Small intestine (tissue), 7 donors: ENCODE data around the gene CARNS1. TPM values are rescaled to one million over a fixed set of nuclear protein-coding genes. Genes with fewer than 3 reads are reported as not detected.
"Not testable (repeated sequence)": the region's sequence is repeated elsewhere in the genome, so short reads cannot be mapped to it uniquely, and the experiment has no call there.

Source experiments
- DNase-seq, 2 donors: peaks; one replicate each; pipeline versions ENCODE4 v3.0.0 to v3.0.0-alpha.2; 2013
- FAIRE-seq: peaks from 2 replicates; lab custom pipeline; 2012; peaks lifted over from hg19 to GRCh38; lab: Jason Lieb, UNC
- H3K27ac ChIP-seq, 3 donors: one replicate each; pipeline ENCODE4 v1.5.1; 2013; ENCODE audit warnings: low read length in 2 of 3, mild to moderate bottlenecking in 2 of 3, control low read depth in 1 of 3, inconsistent platforms in 1 of 3, low read depth in 1 of 3, moderate library complexity in 1 of 3
- H3K27me3 ChIP-seq, 3 donors: one replicate each; pipeline ENCODE4 v1.6.1; 2013; ENCODE audit warnings: low read length in 3 of 3, inconsistent platforms in 1 of 3; ENCODE audit not compliant: control insufficient read depth in 3 of 3, insufficient read depth in 3 of 3
- H3K36me3 ChIP-seq, 3 donors: one replicate each; pipeline ENCODE4 v1.6.1; 2013; ENCODE audit warnings: low read length in 3 of 3, inconsistent platforms in 1 of 3, low read depth in 1 of 3, mild to moderate bottlenecking in 1 of 3, moderate library complexity in 1 of 3; ENCODE audit not compliant: control insufficient read depth in 3 of 3, insufficient read depth in 2 of 3
- H3K4me1 ChIP-seq, 3 donors: one replicate each; pipeline ENCODE4 v1.6.1; 2013; ENCODE audit warnings: low read length in 2 of 3, inconsistent platforms in 1 of 3, low read depth in 1 of 3, mild to moderate bottlenecking in 1 of 3, moderate library complexity in 1 of 3; ENCODE audit not compliant: control insufficient read depth in 3 of 3, insufficient read depth in 2 of 3
- H3K4me3 ChIP-seq, 3 donors: one replicate each; pipeline ENCODE4 v1.5.1; 2013; ENCODE audit warnings: low read length in 3 of 3, control low read depth in 1 of 3, inconsistent platforms in 1 of 3, low read depth in 1 of 3, mild to moderate bottlenecking in 1 of 3, moderate library complexity in 1 of 3
- H3K9me3 ChIP-seq, 2 donors: one replicate each; pipeline ENCODE4 v1.6.1; 2013; ENCODE audit warnings: low read depth in 1 of 2, low read length in 1 of 2; ENCODE audit not compliant: control insufficient read depth in 2 of 2, insufficient read depth in 1 of 2
- WGBS, 3 donors: extraction: QIAGEN DNeasy Blood & Tissue Kit; methylation state at CpG; one replicate each; pipeline ENCODE4 v1.1.7; 2013; 5-methylcytosine and 5-hydroxymethylcytosine counted together
- polyA plus RNA-seq, 4 donors: library from polyadenylated mRNA; stranded (reverse) in 3 of 4; unstranded in 1 of 4; fragments of 200-250 nt in 3 of 4; fragments of 120-200 nt in 1 of 4; gene quantifications; one replicate each; pipeline versions ENCODE4 v1.2.1 to v1.2.3, GENCODE V29; 2013
- donor health status: healthy with polysubstance abuse.
- donor health status: control.
- donor health status: control.
- donor health status: Bipolar disorder and iron deficiency.
- donor health status: healthy.

CARNS1 gene
- polyA plus RNA-seq, 4 donors, result 0.40 to 0.84 TPM; not detected in 2

DNA sequence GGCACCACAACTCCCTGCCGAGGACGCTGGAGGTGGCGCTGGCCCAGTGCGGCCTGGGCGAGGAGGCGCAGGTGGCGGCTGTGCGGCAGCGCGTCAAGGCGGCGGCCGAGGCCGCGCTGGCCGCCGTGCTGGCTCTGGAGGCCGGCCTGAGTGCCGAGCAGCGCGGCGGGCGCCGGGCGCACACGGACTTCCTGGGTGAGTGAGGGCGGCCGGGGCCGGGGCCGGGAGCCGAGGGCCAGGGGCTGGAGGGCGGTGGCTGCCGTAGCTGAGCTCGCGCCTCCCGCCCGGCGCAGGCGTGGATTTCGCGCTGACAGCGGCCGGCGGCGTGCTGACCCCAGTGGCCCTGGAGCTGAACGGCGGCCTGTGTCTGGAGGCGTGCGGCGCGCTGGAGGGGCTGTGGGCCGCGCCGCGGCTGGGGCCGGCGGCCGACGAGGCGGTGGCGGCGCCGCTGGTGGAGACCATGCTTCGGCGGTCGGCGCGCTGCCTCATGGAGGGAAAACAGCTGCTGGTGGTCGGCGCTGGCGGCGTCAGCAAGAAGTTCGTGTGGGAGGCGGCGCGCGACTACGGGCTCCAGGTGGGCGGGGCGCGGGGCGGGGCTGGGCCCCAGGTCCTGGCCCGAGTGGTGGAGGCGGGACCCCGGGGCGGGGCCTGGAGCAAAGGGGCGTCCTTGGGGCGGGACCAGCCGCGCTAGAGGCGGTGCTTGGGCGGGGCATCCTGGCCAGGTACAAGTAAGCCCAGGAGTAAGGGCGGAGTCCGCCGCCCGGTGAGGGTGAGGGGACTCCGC lies 5.4 kb downstream of the CARNS1 start:
- FAIRE-seq (no peak), DNase-seq (peak; percentile 97 to 98)
- Histone ChIP-seq H3K27ac (peak overlapping the region; percentile 65 to 94 (median 76)), H3K27me3 (no peaks in the 10 kb centered on the region), H3K4me1 (peaks cover 0 to 14% (median 0%) of the 10 kb centered on the region in 3 donors), H3K36me3 (peaks cover 0 to 2% (median 0%) of the 10 kb centered on the region in 3 donors), H3K4me3 (peak overlapping the region; percentile 36 to 70 (median 54)), H3K9me3 (no peaks in the 10 kb centered on the region)
- WGBS, 3 donors, result 0 to 1% (median 1%) methylated on average over 65 to 97 of the region's 97 CpGs

DNA sequence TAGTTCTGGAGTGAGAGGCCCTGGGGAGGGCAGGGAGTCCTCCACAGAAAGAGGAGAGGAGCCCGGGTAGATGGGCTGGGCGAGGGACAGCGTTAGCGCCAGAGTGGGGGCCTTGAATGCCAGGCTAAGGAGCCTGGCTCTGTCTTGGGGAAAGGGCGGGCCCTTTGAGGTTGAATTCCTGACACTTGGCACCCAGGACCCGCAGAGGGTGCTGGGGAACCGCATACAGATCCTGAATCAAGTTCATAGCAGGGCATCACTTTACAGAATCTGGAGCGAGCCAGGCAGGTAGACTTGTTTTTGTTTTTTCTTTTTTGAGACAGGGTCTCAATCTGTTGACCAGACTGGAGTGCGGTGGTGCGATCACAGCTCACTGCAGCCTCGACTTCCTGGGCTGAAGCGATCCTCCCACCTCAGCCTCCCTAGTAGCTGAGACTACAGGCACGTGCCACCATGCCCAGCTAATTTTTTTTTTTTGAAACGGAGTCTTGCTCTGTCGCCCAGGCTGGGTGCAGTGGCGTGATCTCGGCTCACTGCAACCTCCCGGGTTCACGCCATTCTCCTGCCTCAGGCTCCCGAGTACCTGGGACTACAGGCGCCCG lies 6.1 kb downstream of the CARNS1 start:
- Histone ChIP-seq H3K4me1 (peaks cover 0 to 14% (median 0%) of the 10 kb centered on the region in 3 donors), H3K4me3 (peak overlapping the region in 1 of 3 donors; percentile 36), H3K27ac (peak overlapping the region in 2 of 3 donors; percentile 46 to 65), H3K9me3 (no peaks in the 10 kb centered on the region), H3K27me3 (no peaks in the 10 kb centered on the region), H3K36me3 (peaks cover 0 to 2% (median 0%) of the 10 kb centered on the region in 3 donors)
- no peak for FAIRE-seq
- WGBS, 3 donors, result 58 to 73% (median 67%) methylated on average over 22 of the region's 22 CpGs
- no peak for DNase-seq

DNA sequence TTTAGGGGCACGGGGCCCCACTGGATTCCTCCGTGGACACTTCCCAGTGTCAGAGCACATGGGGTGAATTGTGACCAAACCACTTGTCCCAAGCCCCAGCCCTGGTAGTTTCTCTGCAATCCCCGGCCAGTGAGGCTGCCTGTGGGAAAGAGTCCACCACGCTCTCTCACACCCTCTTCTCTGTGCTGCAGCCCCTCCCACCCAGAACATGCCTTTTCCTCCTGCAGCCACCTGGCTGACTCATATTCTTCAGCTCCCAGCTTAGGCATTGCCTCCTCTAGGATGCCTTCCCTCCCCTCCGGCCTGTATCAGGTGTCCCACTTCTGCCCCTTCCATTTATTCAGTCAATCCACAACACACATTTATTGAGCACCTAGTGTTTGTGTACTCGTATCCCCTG lies 7.4 kb downstream of the CARNS1 start:
- 46 to 65% (median 61%) methylated on average over 6 of the region's 6 CpGs for WGBS, 3 donors
- DNase-seq, result peak in 1 of 2 donors; percentile 36
- Histone ChIP-seq H3K4me1 (peaks cover 0 to 19% (median 0%) of the 10 kb centered on the region in 3 donors), H3K27ac (no peak overlapping the region), H3K27me3 (no peaks in the 10 kb centered on the region), H3K4me3 (no peak overlapping the region), H3K36me3 (peaks cover 0 to 2% (median 0%) of the 10 kb centered on the region in 3 donors), H3K9me3 (no peaks in the 10 kb centered on the region)
- no peak for FAIRE-seq

DNA sequence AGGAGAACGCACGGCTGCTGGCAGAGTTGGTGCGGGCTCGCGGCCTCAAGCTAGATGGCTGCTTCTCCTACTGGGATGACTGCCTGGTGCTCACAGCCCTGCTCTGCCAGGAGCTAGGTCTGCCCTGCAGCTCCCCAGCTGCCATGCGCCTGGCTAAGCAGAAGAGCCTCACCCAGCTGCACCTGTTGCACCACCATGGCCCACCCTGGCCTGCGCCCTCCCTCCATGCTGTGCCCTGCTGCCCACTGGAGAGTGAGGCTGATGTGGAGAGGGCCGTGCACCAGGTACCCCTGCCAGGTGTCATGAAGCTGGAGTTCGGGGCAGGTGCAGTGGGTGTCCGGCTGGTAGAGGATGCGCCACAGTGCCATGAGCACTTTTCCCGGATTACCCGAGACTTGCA lies 8.0 kb downstream of the CARNS1 start:
- no peak overlapping the region for H3K27ac ChIP-seq

DNA sequence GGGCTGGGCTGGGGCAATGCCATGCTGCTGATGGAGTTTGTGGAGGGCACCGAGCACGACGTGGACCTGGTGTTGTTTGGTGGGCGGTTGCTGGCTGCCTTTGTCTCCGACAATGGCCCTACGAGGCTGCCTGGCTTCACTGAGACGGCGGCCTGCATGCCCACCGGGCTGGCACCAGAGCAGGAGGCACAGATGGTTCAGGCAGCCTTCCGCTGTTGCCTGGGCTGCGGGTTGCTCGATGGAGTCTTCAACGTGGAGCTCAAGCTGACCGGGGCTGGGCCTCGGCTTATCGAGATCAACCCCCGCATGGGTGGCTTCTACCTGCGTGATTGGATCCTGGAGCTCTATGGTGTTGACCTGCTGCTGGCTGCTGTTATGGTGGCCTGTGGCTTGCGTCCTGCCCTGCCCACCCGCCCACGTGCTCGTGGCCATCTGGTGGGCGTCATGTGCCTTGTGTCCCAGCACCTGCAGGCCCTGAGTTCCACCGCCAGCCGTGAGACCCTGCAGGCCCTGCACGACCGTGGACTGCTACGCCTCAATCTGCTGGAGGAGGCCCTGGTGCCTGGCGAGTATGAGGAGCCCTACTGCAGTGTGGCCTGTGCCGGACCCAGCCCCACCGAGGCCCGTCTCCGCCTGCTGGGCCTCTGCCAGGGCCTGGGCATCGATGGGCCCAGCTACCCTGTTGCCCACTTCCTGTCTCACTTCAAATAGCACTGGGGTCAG lies 8.6 kb downstream of the CARNS1 start:
- Histone ChIP-seq H3K4me3 (no peak overlapping the region), H3K27ac (no peak overlapping the region), H3K9me3 (no peaks in the 10 kb centered on the region), H3K36me3 (peaks cover 0 to 2% (median 0%) of the 10 kb centered on the region in 3 donors), H3K4me1 (peaks cover 0 to 22% (median 0%) of the 10 kb centered on the region in 3 donors), H3K27me3 (no peaks in the 10 kb centered on the region)
- FAIRE-seq (no peak), DNase-seq (no peak)
- 86 to 90% (median 89%) methylated on average over 23 to 34 of the region's 34 CpGs for WGBS, 3 donors

More for the DNA sequence above, 8.0 kb downstream of the CARNS1 start:
- peaks cover 0 to 2% (median 0%) of the 10 kb centered on the region in 3 donors for H3K36me3 ChIP-seq
- peaks cover 0 to 19% (median 0%) of the 10 kb centered on the region in 3 donors for H3K4me1 ChIP-seq
- FAIRE-seq (no peak), DNase-seq (no peak)
- no peak overlapping the region for H3K4me3 ChIP-seq
- WGBS, 3 donors, result 94 to 96% (median 95%) methylated on average over 13 of the region's 13 CpGs
- no peaks in the 10 kb centered on the region for H3K9me3 ChIP-seq
- no peaks in the 10 kb centered on the region for H3K27me3 ChIP-seq

DNA sequence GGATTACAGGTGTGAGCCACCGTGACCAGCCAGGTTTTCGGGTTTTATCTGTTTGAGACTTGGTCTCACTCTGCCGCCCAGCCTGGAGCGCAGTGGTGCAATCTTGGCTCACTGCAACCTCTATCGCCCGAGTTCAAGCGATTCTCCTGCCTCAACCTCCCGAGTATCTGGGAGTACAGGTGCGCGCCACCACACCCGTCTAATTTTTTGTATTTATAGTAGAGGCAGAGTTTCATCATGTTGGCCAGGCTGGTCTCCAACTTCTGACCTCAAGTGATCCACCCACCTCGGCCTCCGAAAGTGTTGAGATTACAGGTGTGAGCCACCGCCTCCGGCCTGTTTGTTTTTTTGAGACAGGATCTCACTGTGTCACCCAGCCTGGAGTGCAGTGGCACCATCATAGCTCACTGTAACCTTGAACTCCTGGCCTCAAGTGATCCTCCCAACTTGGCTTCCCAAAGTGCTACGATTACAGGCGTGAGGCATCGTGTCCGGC lies 11.9 kb downstream of the CARNS1 start:
- peak overlapping the region; percentile 69 to 89 (median 80) for H3K27ac ChIP-seq
- peaks cover 4 to 20% (median 4%) of the 10 kb centered on the region in 3 donors for H3K4me1 ChIP-seq
- H3K36me3 ChIP-seq, result peaks cover under 1 to 36% (median 11%) of the 10 kb centered on the region in 3 donors
- not testable (repeated sequence) for H3K9me3 ChIP-seq, FAIRE-seq, H3K27me3 ChIP-seq, DNase-seq
- H3K4me3 ChIP-seq, result peak overlapping the region in 2 of 3 donors; percentile 54 to 57
- WGBS, 3 donors, result 54 to 68% (median 63%) methylated on average over 19 of the region's 19 CpGs

DNA sequence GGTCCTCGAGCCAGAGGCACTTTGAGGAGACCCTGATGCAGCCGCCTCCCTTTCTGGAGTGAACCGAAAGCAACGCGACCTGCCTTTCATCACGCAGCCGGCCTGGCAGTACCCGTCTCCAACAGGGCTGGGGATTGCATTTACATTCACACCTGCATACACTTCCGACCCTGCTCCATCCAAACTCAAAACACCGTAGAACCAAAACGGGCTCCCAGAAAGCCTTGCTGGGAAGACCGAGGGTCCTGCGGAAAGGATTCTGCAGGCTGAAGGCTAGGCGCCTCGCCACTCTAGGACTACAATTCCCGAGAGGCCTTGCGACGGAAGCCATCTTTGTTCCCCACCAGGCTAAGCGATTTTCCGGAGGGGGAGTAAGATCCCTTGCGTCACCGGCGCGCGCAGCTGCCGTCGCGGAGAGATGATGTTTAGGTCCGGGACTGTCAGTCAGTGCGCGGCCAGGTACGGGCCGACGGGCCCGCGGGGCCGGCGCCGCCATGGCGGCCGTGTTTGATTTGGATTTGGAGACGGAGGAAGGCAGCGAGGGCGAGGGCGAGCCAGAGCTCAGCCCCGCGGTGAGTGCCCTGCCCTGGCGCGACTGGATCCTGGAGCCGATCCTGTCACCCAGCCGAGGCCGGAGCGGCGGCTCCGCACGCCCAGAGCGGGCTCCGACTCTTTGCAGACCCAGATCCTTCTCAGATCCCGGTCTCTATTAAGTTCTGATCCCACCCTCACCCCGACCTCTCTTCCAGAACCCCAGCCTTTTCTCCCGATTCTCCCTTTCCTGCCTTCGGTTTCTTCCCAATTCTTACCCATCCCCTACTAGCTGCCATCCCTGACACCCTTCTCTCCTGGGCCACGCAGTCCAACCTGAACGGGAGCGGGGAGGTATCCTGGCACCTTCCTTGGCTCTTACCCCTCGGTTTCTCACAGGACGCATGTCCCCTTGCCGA lies 12.8 kb downstream of the CARNS1 start, which contains the start of gene RPS6KB2:
TSS of gene RPS6KB2 (plus strand) at position 443 of the 950 bp plus-strand sequence. CDS start at position 495, 52 bp downstream.
- no peaks in the 10 kb centered on the region for H3K27me3 ChIP-seq
- FAIRE-seq (no peak), DNase-seq (peak; percentile 98 to 99)
- peak within 1 kb of the TSS; percentile 69 to 89 (median 80) for H3K27ac ChIP-seq
- peak within 1 kb of the TSS; percentile 54 to 65 (median 57) for H3K4me3 ChIP-seq
- WGBS, 3 donors, result 0 to 1% (median 0%) methylated on average over 58 to 68 of the region's 68 CpGs
- H3K9me3 ChIP-seq, result no peaks in the 10 kb centered on the region
- peaks cover 3 to 45% (median 13%) of the 10 kb centered on the region in 3 donors for H3K36me3 ChIP-seq
- peaks cover 4 to 16% (median 4%) of the 10 kb centered on the region in 3 donors for H3K4me1 ChIP-seq
